Airway epithelial cell (primary cell): ENCODE measurements around the gene ZNF621. TPM values are rescaled to one million over a fixed set of nuclear protein-coding genes. Genes with fewer than 3 reads are reported as not detected.

Experiments
- total RNA-seq: library from RNA; depleted of rRNA; stranded (reverse); fragments of >200 nt; gene quantifications from 2 replicates; pipeline ENCODE4 v1.2.3, GENCODE V29; 2015

Gene ZNF621
- 5.9 and 6.4 TPM in 2 replicates for total RNA-seq

DNA sequence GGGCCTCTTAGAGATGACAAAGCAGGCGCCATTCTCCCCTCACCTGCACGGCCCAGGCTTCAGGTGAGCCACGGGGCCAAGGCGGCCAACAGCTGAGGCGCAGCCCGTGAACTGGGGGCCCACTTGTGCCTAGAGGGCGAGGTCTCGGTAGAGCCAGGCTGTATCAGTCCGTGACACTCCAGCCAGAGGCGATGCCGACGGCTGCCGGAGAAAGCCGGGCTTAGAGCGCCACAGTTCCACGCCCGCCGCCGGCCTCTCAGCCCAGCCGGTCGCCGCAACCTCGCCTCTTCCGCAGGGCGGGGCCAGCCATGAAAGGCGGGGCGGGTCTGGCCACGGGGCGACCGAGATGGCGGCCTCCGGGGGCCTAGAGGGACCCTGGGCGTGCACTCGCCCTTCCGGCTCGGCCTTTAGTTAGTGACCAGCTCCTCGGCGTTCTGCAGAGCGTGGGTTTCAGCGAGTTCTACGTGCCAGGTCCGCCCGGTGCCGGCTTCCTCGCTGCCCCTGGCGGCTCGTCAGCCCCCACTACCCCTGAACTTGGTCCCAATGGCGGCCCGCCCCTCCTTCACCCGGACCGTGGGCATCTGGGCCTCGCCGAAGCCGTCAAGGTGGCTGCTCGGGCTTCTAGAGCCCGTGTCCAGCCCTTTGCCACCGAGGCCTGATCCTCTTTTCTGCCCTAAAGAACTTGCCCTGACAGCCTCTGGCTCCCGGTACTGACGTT lies at the start of gene ZNF621:
ZNF621 (plus strand) TSS at position 393 of the 718 bp plus-strand sequence. CDS start 881 bp downstream, outside the sequence.

DNA sequence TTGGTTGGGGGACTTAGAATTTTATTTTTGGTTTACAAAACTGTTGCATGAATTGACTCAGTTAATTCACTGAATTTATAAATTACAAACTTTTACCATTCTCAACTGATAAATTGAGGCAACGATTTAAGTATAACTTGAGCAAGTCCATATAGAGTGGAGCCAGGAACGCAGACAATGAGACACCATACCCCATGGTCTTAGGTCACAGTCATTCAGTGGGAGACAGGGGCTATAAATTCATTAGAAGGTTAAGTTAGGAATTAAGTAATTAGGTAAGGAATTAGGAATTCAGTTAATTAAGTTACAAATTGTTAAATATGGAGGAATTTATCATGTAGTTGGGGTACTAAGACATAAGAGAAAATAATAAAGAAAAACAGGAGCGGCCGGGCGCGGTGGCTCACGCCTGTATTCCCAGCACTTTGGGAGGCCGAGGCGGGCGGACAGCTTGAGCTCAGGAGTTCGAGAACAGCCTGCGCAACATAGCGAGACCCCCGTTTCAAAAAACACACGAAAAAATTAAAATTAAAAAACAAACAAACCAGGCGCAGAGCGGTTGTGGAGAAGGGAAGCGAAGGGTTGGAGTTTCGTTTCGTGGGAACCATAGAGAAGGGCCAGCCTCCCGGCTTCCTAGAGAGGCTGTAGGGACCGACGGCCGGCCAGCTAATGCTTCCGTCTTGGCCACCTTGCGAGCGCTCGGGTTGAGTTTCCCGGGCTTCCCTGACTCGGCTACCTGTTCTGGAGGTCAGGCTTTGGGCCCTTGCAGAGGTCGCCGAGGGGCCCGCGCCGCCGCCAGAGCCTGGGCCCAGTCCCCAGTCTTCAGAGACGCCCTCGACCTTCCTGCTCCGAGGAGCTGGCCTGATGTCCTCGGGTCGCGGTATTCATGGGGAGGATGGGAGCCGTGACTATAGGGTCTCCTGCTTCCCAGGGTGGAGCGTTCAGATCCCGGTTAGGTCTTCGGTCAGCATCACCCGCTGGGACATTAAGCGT lies 48.0 kb upstream of the ZNF621 start, which contains the start of gene ZNF619:
ZNF619 (plus strand) TSS at position 645 of the 993 bp plus-strand sequence. CDS start 858 bp downstream, outside the sequence.

DNA sequence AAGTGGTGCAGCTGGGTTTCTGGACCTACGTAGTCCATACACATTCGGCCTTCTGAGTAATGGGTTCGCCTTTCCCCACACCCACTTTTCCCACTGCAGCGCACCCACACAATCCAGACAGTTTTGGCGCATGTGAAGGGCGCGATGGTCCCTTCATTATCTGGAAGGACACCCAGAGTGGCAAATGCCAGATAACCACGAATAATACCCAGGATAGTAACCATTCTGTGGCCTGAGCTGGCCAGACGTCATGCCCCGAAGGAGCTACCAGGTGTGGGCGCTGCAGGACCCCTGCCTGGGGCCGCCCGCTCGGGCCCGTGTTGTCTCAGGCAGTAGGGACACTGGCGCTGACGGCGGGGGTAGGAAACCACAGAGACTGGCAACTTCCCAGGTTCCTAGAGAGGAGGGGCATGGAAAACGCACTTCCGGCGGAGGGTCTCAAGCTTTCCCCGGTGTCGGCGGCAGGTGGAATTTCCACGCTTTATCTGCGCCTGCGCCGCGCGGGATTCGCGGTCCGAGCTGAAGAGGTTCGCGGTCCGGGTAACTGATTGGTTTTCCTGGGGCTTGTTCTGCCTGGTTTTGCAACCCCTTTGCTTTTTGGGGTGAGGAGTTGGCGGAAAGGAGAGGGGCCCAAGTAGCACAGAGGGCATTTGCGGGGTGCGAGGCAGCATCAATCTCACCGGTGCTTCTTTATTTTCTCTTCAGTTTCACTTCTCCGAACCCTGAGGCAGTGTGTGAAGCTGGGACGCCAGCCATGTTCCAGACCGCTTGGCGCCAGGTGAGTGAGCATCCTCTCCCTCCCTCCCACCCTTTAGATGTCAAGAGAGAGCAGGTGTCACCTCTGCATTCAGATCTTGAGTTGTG lies 18.9 kb upstream of the ZNF621 start, which contains the start of gene ZNF620:
ZNF620 (plus strand) TSS at position 441 of the 864 bp plus-strand sequence; CDS start at position 755, 314 bp downstream.

Other genes starting within 250 kb of the ZNF621 start
- gene EIF1B, start 215.3 kb upstream of the ZNF621 start, total RNA-seq = 4.7 and 8.8 TPM in 2 replicates
- 8.8 and 13.0 TPM in 2 replicates for gene ENTPD3, start 137.8 kb upstream of the ZNF621 start, total RNA-seq
- gene RPL14, start 67.6 kb upstream of the ZNF621 start, total RNA-seq = 541 and 569 TPM in 2 replicates
- gene ZNF619, start 47.8 kb upstream of the ZNF621 start, total RNA-seq = 2.3 and 3.7 TPM in 2 replicates
- 0.33 and 2.0 TPM in 2 replicates for gene ZNF620, start 18.9 kb upstream of the ZNF621 start, total RNA-seq